ENCODE data around the gene MATN1.

Gene MATN1

DNA sequence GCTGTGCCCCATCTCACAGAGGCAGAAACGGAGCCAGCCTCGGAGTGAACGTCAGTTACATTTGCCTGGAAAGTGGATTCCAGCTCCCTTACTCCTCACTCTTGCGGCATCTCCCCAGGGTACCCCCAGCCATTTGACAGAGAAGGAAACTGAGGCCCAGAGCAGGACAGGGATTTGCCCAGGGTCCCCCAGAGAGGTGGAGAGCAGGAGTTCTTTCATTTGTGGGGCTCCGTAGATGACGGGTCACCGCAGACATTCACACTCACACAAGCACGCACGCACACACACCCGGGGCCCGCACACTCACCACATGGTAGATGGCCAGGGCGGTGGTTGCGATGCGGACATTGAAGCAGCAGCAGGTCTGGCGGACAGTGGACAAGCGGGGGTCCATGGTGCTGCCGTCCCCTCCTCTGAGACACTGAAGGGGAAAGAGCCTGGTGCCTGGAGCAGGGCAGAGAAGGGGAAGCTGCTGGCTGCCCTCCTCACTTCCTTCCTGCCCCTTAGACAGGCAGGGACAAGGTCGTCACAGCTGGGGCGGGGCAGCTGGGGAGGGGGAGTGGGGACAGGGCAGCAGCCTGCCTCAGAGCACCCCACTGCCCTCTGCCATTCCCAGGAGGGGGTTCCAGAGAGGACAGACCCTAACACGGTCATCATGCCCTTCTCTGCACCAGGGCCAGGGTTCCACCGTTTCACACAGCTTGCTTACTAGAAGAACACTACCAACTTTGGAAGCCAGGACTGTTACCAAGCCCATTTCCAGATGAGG, 34.2 kb upstream of the MATN1 start, which contains the start of gene LAPTM5:
TSS of gene LAPTM5 (minus strand) at position 423 of the 769 bp plus-strand sequence. CDS start at position 394, 29 bp downstream.
- DNase-seq, result peak; percentile 68 to 74

DNA sequence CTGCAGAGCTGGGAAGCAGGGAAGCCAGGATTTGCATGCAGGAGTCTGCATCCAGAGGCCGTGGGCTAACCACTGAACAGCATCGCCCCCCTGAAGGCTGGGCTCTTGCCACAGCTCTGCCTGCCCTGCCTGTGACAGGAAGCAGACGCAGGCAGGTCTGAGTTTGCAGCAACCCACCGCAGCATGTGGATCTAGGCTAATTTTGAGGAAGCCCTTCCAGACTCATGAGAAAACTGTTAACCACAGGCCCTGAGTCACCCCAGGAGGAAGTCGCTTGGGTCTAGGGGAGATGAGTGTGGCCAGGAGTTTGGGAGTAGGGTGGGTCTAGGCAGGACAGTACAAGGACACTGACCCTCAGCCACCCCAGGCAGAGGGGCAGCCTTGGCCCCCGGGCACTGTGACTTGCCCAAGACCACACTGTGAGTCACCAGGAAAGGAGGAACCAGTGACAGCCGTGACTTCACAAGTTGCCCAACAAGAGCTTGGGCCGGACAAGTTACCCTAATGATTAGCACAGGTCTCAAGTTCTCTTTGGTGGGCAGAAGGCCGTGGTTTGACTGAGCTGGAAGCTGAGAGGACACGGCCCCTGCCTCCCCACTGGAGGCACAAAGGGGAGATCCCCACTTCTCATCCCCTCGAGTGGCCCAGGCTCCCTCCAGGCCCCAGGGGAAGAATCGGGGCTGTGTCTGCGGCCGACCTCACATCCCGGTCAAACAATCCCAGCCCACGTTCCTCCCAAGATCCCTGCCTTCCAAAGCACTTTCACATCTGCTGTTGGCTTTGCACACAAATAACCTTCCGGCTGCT, 33.4 kb upstream of the MATN1 start:
- DNase-seq, result peak; percentile 79 to 88

DNA sequence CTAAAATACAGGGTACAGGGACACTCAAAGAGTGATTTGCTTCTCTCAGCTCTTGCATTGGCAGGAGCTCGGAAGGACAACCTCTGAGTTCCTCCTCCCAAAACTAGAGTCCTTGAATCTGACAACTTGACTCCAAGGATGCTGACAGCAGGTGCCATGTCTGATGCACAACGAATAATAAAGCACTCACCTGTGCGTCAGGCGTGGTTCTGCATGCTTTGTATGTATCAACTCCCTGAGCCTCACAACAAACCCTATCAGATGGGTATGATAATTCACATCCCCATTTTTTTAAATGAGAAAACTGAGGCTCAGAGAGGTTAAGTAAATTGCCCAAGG, 32.8 kb upstream of the MATN1 start:
- no peak for DNase-seq

DNA sequence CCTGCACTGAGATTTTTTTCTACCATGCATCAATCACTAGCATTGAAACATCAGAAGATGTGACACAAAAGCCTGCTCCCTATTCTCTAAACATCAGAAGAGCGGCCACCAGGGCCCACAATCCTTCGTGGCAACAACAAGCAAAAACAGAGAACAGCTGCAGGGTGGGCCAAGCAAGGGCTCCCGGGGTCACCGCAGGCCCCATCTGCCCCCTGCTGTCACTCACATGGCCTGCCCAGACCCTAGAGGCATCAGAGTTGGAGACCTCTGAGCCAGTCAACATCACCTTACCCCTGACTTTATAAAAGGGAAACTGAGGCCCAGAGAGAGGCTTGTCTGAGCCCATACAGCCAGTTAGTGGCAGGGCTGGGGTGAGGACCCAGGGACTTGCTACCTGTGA, 32.4 kb upstream of the MATN1 start:
- no peak for DNase-seq

DNA sequence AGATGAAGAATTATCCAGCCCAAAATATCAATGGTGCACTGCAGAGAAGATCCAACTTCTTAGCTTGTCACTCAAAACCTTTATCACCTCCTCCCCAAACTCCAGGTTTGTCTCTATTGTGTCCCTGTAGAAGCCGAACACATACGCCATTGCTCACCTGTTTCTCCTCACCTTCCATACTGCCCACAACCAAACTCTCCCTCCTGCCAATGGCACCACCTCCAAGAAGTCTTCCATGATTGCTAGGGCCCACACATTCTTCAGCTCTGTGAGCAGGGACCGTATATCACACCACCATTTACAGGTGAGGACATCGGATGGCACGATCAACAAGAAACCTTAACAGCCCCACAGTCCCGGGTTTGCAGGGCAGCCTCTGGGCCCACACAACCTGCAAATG, 31.9 kb upstream of the MATN1 start:
- DNase-seq, result no peak

DNA sequence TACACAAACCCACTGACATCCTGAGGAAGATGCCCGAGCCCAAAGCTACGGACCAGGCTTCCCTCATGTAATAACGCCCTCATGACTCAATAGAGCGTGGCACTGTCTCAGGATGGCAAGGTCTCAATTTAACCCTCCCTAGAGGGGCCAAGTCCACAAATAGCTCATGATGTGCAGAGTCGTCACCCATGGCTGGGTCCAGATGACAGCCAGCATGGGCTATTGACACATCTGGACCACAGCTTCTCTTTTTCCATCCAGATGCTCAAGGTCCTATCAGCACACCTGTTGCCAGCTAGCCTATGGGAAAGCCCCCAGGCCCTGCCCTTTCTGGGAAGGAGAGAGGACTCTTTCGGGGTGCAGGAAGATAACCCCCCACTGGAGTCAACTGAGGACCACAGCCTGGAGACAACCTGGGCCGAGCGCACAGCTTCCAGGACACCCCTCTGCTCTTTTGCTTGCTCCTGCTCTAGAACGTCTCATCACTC, 31.3 kb upstream of the MATN1 start:
- peak; percentile 45 to 85 for DNase-seq

DNA sequence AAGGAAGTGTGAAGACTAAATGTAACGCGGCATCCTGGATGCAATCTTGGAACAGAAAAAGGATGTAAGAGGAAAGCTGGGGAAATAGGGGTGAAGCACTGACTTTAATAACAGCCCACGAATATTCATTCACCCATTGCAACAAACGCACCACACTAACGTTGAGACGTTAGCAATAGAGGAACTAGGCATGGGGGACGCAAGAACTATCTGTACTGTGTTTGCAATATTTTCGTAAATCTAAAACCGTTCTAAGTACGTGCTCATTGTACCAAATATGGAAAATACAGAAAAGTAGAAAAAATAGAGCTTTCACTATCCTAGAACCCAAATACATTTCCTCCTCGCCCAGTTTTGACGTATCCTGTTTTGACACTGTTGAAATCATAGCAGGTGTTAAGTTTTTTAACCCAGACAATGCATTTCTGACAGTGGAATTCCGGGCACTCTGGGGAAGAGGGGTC, 30.3 kb upstream of the MATN1 start:
- DNase-seq, result peak; percentile 53 to 56

DNA sequence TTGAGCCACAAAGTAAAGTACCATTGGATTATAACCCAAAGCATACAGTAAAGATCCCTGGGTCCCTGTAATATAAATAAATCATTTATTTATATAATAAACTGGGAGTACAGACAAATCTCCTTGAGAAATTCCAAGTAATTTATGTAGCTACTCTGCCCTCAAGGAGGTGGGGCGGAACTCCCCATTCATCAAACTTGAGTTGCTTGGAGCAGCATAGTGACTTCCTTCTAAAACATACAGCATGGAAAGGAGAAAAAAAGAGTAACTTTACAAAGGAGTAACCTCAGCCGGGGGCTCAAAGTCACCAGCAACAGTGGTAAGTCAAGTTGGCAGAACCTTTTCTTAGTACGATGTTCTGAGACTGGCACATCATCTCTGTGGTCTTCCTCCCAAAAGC, 29.7 kb upstream of the MATN1 start:
- DNase-seq, result no peak

DNA sequence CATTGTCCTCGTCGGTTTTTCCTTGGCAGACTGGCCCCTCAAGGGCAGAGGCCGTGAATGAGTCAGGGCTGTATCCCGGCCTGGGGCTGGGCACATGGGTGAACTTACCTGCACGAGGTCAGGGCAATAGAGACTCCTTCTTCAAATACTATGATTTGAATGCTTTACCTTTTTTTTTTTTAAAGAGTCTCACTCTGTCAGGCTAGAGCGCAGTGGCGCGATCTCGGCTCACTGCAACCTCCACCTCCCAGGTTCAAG, 29.2 kb upstream of the MATN1 start:
- DNase-seq, result no peak

DNA sequence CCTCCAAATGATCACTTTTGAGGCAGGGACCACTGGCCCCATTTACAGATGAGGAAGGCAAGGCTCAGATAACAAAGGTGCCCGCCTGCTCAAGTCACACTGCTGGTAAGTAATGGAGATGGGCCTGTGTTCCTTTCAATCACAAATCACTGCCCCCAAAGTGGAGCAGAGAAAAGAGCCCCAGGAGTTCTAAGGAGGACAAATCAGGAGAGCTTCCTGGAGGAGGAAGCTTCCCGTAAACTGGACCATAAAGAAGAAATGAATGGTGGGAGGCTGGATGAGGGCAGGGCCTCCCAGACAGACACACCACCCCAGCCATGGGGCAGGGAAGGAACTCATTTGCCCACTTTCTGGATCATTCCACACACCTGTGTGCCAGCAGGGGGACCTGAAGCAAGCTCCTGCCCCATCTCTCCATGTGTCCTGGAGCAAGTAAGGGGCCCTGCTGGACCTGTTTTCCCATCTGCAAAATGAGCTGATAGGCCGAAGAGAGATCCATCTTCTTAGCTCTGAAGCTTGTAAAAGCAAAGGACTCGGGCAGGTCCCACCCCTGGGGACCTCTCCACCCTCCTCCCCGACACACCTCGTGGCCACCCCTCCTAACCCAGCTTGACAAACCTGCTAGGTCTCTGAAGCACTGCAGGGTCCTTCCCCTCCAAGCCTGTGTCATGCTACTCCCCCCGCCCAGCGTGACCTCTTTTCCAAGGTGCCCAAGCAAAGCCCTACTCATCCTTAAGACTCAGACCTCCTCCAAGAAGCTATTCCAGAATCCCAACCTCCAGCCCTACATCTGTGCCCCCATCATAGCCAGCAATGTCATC, 28.7 kb upstream of the MATN1 start:
- no peak for DNase-seq

DNA sequence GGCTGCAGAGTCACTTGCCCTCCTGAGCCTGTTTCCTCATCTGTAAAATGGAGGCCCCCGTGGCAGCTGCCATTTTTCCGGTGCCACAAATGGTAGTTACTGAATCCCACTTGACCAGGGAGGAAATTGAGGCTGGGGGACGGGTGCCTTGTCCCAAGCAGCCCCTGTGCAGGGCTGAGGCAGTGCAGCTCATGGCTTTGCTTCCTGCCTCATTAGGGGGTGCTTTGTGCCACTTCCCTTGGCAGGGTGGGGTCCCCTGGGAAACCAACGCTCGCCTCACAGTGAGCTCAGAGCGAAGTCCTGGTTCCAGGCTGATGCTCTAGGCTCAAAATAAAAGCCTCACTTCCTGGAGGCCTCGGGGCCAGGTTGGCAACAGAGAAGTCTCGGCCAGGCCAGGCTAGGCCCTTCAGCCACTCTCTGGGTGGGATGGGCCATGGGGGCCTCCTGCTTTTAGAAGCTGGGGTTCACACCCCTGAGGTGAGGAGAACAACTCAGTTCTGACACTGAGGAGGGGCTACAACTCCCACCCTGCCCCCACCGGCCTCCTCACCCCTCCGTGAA, 27.4 kb upstream of the MATN1 start:
- DNase-seq, result peak in 1 of 2 donors; percentile 79

DNA sequence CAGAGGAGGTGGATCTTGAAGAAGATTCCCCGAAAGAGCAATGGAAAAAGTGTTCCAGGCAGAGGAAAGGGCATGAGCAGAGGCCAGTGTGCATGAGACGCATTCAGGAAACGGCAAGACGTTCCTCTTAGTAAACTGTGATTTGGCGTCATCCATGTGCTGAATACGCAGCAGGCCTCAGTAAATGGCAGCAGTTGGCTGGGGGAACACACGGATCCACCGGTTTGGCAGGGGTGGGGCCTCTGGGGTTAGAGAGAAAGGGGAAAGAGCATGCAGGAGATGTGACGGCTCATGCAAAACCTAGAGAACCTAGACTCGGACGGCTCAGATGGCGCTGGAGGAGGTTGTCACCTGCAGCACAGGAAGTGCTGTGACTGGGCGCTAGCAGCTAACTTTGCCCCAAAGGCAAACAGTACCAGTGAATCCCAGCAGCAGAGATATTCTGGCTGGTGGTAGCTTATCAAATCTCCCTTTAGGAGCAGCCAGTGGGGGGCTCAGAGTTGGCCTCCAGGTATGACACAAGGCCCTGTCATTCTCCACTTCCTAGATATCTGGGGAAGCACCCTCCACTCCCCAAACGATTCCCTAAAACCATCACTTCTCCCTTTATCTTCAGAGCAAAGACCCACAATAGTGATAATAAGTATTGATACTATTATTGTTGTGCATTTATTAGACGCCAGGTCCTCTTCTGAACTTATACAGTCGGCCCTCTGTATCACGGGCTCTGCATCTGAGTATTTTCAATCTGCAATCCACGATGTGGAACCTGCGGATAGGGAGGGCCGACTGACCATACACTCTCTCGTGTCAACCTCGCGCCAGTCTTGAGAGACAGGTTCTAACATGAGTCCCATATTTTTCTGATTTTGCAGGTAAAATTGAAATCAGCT, 26.6 kb upstream of the MATN1 start:
- DNase-seq, result peak; percentile 76 to 77

DNA sequence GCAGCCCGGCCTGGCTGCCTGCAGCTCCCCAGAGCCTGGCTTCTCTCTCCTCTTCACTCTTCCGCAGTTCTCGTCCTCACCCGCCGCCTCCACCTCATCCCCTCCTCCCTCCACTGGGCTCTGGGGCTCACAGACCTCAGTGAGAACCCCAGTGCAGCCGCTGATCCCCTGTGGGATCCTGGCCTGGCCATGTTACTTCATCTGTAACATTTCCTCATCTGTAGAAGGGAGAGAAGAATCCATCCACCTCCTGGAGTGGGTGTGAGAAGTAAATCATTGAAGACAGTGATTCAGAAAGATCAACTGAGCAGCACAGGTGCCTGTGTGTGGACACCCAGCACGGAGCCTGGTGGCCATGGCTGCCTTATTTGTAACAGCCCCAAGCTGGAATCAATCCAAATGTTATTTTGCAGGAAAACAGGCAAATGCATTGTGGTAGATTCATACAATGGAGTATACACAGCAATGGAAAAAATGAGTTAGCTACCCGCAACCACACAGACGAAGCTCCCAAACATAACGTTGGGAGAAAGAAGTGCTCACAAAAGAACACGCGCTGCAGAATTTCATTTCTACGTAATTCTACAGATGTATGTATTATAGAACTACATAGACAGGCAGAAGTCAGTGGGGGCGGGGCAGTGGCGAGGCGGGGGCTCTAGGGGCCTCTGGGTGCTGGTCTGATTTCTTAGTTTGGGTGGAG, 25.5 kb upstream of the MATN1 start:
- no peak for DNase-seq

DNA sequence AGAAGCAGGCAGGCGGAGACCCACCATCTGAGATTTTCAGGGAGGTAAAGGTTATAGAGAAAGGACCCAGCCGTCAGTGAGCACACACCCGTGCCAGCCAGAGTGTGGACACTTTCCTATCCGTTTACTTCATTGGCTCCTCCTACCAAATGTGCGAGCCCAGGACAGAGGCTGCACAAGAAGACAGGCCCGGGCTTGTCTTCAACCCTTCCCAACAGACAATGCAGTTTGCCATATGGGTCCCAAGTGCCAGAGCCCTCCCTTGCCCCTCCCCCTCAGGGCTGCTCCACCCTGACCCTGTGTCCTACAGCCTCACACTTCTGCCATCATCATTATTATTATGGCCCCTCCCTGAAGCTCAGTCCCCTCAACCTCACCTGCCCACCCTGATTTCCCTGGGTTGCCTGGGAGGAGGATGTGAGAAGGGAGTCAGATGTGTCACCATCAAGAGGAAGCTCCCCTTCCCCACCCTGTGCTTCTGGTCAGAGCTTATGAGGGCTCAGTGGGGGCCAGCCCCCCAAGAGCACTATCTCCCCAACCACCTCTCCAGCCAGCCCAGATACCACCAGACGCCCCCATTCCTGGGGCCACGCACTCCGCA, 24.8 kb upstream of the MATN1 start:
- no peak for DNase-seq

DNA sequence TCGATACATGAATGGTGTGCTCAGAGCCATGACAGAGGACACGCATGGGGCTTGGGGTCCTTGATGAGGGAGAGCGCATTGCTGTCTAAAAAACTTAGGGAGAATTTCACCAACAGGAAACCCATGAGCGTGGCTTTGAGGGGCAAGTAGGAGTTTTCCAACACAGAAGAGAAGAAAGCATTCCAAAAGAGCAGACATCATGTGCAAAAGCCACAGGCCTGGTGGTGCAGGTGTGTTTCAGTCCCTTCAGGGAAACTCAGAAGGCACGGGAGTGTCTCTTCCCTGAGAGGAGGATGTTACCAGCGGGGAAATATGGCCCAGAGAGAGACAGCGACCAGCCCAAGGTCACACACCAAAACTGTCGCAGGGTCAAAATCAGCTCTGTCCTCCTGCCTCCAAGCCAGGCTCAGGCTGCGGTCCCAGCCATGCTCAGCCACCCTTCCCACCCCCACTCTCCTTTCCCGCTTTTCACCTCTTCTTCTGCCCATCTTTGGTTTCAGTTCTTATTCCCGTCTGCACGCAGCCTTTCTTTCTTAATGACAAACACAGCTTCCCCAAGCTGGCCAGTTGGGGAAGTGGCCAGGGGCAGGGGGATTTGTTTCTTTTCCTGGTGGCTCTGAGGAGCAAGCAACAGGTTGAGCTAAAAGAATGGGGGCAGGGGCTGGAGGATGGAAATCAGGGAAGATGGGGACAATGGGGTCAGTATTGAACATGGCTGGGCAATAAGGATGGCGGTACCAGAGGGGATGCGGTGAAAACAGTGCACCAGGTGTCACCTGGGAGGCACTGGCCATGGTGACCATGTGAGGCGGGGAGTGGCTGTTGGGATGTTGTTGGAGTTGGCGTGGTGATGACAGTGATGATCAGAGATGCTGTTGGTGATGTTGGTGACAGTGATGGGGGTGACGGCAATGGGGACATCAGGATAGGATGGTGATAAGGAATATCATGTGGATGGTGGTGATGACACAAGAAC, 23.9 kb upstream of the MATN1 start:
- no peak for DNase-seq

DNA sequence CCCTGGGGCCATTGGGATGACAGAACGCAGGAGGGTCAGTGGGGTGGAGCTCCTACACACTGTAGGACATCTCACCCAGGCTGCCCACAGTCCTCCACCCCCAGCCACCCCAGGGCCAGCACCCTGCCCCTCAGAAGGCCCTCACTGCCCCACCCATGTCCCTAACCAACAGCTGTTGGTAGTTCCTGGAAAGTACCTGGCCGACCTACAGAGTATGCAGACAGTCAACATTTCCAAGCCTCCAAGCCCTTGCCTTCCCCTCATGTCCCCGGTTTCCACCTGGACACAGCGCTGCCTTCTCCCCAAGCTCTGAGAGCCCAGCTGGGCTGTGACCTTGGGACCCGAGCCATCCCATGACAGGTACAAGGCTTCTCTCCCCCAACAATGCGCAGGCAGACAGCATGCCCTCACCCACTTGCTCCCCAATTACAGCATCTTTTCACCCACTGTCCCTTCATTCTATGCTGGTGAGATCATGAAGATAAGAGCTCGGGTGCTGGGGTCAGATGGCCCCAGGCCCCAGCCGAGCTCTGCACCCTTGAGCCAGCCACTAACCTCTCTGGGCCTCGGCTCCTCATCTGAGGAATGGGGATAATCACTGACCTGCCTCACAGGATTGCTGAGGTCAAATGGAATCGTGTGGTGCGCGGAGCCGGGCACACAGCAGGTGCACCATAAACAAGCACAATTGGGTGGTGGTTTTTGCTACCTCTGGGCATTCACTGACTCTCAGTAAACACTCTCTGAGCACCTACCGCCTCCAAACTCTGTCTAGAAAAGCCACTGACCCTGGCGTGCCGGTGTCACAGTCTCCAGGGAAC, 23.0 kb upstream of the MATN1 start:
- DNase-seq, result no peak

DNA sequence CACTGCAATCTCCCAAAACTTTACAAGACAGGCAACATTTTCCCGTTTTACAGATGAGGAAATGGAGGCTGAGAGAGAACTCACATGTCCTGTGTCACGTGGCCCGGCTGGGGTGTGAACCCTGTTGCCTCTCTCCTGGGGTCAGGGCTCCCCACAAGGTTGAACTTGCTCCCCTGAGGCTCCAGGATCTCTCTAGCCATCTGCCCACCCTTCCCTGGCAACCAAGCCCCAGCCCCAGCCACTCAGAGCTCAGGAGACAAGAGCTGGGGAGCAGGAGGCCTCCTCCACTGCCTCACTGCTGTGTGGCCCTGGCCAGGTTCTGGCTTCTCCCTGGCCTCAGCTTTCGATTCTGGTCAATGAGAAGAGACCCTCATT, 22.4 kb upstream of the MATN1 start:
- no peak for DNase-seq

DNA sequence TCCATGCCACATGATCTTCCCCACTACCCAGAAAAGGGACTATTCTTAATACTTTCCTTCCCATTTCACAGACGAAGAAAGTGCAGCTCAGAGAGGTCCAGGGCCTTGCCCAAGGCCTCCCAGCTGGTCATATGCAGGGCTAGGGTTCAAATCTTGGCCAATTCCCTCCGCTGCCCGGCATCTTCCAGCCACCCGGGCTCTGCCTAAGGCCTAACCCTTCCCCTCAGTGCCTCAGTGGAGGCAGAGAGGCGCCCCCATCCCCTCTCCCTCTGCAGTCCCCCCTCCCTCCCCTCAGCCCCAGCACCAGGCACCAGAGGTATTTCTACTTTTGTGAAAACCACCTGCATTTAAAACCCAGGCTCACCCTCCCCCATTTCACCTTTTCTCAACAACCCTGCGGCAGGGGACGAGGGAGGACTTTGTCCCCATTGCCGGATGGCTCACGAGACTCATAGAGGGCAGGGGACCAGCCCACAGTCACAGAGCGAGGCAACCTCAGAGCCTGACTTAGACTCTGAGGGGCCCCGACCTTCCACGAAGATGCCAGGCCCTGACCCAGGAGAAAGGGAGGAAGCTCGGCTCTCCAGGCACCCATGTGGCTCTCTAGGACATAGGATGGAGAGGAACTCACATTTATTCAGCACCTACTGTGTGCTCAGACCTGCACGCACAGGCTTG, 21.9 kb upstream of the MATN1 start:
- DNase-seq, result no peak

Data from CD4-positive, alpha-beta T cell treated with Interferon alpha-2 for 1 hour (primary cell).